Activated CD4-positive, alpha-beta T cell treated with anti-CD3 and anti-CD28 coated beads for 36 hours (primary cell): ENCODE measurements around the gene DIP2C. TPM values are rescaled to one million over a fixed set of nuclear protein-coding genes. Genes with fewer than 3 reads are reported as not detected.

ENCODE experiments used
- ATAC-seq: fragments of 200-7000 bp; cut with Tn5 transposase; one replicate; pipeline ENCODE4 v1.10.0; 2021; ENCODE audit warnings: mild to moderate bottlenecking, moderate library complexity
- CTCF ChIA-PET: fragments of 350-600 bp; sonication (Branson Sonifier 250); formaldehyde crosslinking; loops from one replicate; lab custom pipeline; 2021; ENCODE audit warnings: antibody characterized with exemption; lab: Charles Lee
- POLR2A ChIA-PET: fragments of 350-600 bp; sonication (Branson Sonifier 250); formaldehyde crosslinking; loops from one replicate; lab custom pipeline; 2021; ENCODE audit warnings: antibody characterized with exemption, inconsistent platforms; lab: Charles Lee
- DNase-seq: peaks from one replicate; pipeline ENCODE4 v3.0.0-alpha.2; 2020
- H3K27ac Mint-ChIP-seq: one replicate; pipeline ENCODE4 v1.8.0; 2021; ENCODE audit warnings: mixed read lengths
- H3K27me3 Mint-ChIP-seq: one replicate; pipeline ENCODE4 v1.8.0; 2021; ENCODE audit warnings: mixed read lengths
- H3K36me3 Mint-ChIP-seq: one replicate; pipeline ENCODE4 v1.8.0; 2021; ENCODE audit warnings: low read depth, mixed read lengths
- H3K4me1 Mint-ChIP-seq: one replicate; pipeline ENCODE4 v1.8.0; 2021; ENCODE audit warnings: mixed read lengths
- H3K4me3 Mint-ChIP-seq: one replicate; pipeline ENCODE4 v1.8.0; 2021; ENCODE audit warnings: mild to moderate bottlenecking, moderate library complexity, mixed read lengths
- H3K9me3 Mint-ChIP-seq: one replicate; pipeline ENCODE4 v1.8.0; 2021; ENCODE audit warnings: low read depth, mixed read lengths
- intact Hi-C, 2 experiments: fragments of 100-400 bp; cut with DNase I in 1 of 2; cut with micrococcal nuclease in 1 of 2; formaldehyde crosslinking; loops; one replicate each; pipeline versions ENCODE4 v1.14.2 to v1.15.1; 2022 to 2024; cut with DNase I, micrococcal nuclease
- total RNA-seq, 2 experiments: library from RNA; stranded (reverse); gene quantifications; one replicate each; pipeline ENCODE4 v1.2.3, GENCODE V29; 2021

Gene DIP2C
- total RNA-seq, 2 experiments from 2014 or later = 0.76 to 0.94 TPM

GRCh38 chr10:338171-339037 is 351.1 kb downstream of the DIP2C start:
- POLR2A ChIA-PET = no interaction called here
- no peak overlapping the region for H3K4me3 Mint-ChIP-seq
- ATAC-seq = no peak
- no peak for DNase-seq
- no peaks in the 10 kb centered on the region for H3K9me3 Mint-ChIP-seq
- CTCF ChIA-PET = no interaction called here
- peaks cover 12% of the 10 kb centered on the region for H3K4me1 Mint-ChIP-seq
- H3K27ac Mint-ChIP-seq = no peak overlapping the region
- H3K27me3 Mint-ChIP-seq = no peaks in the 10 kb centered on the region
- peaks cover 5% of the 10 kb centered on the region for H3K36me3 Mint-ChIP-seq
- intact Hi-C loops = no loop called here

DNA sequence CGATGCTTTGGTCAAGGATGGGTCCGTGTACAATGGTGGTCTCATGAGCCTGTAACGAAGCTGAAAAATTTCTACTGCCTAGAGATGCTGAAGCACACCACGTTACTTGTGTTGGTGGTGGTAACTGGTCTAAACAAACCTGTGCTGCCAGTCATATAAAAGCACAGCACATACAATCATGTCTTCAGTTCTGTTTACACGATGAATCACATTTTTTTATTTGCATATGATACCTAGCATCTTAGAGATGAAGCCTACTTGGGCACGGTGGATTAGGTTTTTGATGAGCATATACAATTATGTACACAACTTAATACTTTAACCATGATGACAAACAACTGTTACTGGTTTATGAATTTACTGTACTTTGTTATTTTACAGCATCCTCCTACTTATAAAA is 353.2 kb downstream of the DIP2C start:
- no peaks in the 10 kb centered on the region for H3K9me3 Mint-ChIP-seq
- DNase-seq = no peak
- peaks cover 5% of the 10 kb centered on the region for H3K36me3 Mint-ChIP-seq
- CTCF ChIA-PET = no interaction called here
- intact Hi-C loops = no loop called here
- peaks cover 26% of the 10 kb centered on the region for H3K4me1 Mint-ChIP-seq
- no peak for ATAC-seq
- POLR2A ChIA-PET = no interaction called here
- no peak overlapping the region for H3K4me3 Mint-ChIP-seq
- H3K27me3 Mint-ChIP-seq = no peaks in the 10 kb centered on the region
- no peak overlapping the region for H3K27ac Mint-ChIP-seq

DNA sequence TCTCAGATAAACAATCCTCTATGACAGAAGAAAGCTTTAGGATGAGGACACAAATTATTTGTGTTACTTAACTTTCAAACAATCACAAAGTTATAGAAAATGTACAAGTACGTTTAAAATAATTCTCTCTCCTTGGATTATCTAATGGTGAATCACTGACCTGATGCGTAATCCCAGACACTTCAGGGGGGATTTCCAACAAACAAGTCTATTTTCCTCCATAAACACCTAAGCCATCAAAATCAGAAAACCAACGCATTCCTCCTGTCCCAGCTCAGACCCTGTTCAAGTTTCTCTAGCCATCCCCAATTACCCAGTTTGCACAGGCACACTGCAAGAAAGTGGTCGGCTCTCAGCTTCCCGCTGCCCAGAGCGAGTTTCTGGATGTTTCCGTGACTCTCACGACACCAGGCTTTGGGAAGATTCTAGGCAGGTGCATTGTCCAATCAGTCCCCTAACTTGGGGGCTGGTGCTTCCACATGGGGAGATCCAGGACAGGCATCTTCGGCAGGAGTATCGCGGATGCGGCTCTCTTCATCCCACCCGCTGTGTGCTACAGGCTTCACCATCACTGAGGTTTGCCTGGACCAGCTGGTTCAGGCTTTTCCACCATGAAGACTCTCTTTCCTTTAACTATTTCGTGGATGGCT is 354.2 kb downstream of the DIP2C start:
- DNase-seq (no peak), ATAC-seq (no peak)
- ChIA-PET POLR2A (interaction anchor here (0.5 kb wide), 1 partner anchor 42 kb away, joined by 4 read pairs; no protein-coding TSS in a partner anchor), CTCF (no interaction called here)
- no peaks in the 10 kb centered on the region for H3K9me3 Mint-ChIP-seq
- peaks cover 28% of the 10 kb centered on the region for H3K4me1 Mint-ChIP-seq
- no peak overlapping the region for H3K27ac Mint-ChIP-seq
- intact Hi-C loops = no loop called here
- H3K36me3 Mint-ChIP-seq = peaks cover 5% of the 10 kb centered on the region
- H3K4me3 Mint-ChIP-seq = no peak overlapping the region
- no peaks in the 10 kb centered on the region for H3K27me3 Mint-ChIP-seq

DNA sequence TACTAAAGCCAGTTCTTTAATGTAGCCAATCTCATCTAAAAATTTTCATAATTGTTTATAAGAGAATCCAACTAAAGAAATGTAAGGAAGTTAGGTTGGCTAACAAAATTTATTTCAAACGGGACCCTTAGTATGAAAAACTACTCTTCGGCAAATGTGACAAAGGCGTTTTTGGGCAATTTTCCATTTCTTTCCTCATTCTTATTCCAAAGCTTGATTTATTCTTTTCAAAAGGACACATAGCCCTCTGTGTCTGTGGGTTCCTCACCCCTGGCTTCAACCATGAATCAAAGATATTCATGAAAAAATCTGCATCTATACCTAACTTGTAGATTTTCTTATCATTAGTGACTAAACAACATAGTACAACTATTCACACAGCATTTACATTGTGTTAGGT is 358.3 kb downstream of the DIP2C start:
- Mint-ChIP-seq H3K9me3 (no peaks in the 10 kb centered on the region), H3K27ac (no peak overlapping the region), H3K4me3 (no peak overlapping the region), H3K4me1 (peaks cover 36% of the 10 kb centered on the region), H3K36me3 (no peaks in the 10 kb centered on the region), H3K27me3 (no peaks in the 10 kb centered on the region)
- ChIA-PET CTCF (no interaction called here), POLR2A (no interaction called here)
- intact Hi-C loops = no loop called here
- ATAC-seq = no peak
- DNase-seq = no peak

DNA sequence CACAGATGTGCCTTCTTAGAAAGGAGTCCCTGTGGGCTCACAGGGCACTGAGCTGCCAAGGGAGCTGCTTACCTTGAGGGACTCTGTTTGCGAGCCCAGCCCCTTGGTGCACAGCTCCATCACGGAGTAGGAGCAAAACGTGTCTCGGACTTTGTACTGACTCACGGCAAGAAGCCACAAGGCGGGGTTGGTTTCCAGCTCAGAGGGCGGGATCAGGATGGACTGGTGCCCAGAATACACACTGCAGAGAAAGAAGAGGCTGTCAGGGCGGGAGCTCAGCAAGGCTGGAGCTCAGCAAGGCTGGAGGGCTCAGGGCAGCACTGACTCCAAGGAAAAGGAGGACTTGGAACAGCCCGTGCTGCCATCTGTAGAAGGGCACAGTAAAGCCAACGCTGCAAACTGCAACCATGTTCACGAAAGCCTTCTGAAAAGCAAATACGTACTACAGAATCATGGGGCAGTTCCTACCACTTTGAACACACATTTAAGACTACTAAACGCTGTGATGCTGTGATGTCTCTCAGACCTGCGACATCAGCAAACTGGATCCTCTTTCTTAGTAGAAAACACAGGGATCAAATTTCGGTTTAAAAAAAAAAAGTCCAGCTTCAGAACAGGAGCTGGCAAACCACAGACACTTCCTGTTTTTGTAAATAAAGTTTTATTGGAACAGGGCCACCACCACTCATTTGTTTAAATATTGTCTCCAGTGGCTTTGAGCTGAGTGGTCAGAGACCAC is 359.9 kb downstream of the DIP2C start:
- ATAC-seq (peak; percentile 77), DNase-seq (peak; percentile 67)
- H3K4me3 Mint-ChIP-seq = peak overlapping the region; percentile 42
- intact Hi-C loops = no loop called here
- ChIA-PET POLR2A (no interaction called here), CTCF (interaction anchor here (0.6 to 1.1 kb wide), 2 partner anchors 109 to 712 kb away, joined by 3 read pairs; no protein-coding TSS in a partner anchor)
- peaks cover 42% of the 10 kb centered on the region for H3K4me1 Mint-ChIP-seq
- peak overlapping the region; percentile 79 for H3K27ac Mint-ChIP-seq
- no peaks in the 10 kb centered on the region for H3K27me3 Mint-ChIP-seq
- H3K9me3 Mint-ChIP-seq = no peaks in the 10 kb centered on the region
- peaks cover 3% of the 10 kb centered on the region for H3K36me3 Mint-ChIP-seq

DNA sequence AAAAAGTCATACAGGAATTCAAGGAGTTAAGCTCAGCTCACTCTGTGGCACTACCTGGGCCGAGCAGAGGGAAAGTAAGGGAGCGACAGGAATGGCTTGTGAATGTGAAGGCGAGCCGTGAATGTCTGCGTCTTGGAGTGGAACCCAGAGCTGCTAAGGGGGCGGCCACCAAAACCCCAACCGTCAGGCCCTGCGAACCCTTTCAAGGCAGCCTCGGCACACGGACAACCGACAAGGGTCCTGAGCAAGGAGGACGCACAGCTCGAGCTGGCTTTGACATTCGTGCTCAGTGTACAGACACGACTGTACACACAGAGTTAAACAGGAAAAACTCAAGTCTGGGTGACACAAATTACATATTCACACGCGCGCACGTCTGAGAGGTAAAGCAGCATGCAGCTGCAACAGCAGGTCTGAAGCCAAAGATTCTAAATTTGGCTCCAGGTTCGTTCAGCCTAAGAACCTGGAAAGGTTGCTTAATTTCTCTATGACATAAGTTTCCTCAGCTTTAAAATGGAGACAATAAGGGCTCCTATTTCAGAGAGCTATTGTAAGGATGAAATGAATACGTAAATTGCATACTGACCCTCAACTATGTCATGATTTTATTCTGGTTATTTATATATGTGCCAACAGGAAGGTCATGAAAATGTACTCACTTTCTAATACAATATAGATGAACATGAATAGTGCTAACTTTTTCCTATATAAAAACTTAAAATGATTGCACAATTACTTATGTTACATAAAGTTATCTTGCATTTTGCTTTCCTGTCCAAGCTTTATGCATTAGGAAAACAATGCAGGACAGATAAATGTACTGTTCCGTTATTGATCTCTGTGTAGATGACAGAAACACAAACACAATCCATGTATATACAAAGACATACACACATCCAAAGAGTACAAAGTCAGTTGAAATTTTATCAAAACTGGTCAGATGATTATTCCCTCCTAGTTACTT is 361.3 kb downstream of the DIP2C start:
- Mint-ChIP-seq H3K27me3 (no peaks in the 10 kb centered on the region), H3K4me3 (no peak overlapping the region), H3K4me1 (peaks cover 41% of the 10 kb centered on the region), H3K36me3 (peaks cover 5% of the 10 kb centered on the region), H3K27ac (no peak overlapping the region), H3K9me3 (no peaks in the 10 kb centered on the region)
- DNase-seq (no peak), ATAC-seq (no peak)
- CTCF ChIA-PET = interaction anchor here (1.5 kb wide), 1 partner anchor 11 kb away, joined by 3 read pairs; no protein-coding TSS in a partner anchor
- POLR2A ChIA-PET = no interaction called here
- intact Hi-C loops = no loop called here

GRCh38 chr10:326894-327635 is 362.4 kb downstream of the DIP2C start:
- CTCF ChIA-PET = interaction anchor here (1.5 kb wide), 1 partner anchor 10 kb away, joined by 3 read pairs; no protein-coding TSS in a partner anchor
- Mint-ChIP-seq H3K4me1 (peaks cover 32% of the 10 kb centered on the region), H3K27ac (no peak overlapping the region), H3K36me3 (peaks cover 5% of the 10 kb centered on the region), H3K9me3 (no peaks in the 10 kb centered on the region), H3K4me3 (no peak overlapping the region), H3K27me3 (no peaks in the 10 kb centered on the region)
- intact Hi-C loops = no loop called here
- no peak for ATAC-seq
- no peak for DNase-seq
- POLR2A ChIA-PET = no interaction called here

GRCh38 chr10:326350-326749 is 363.1 kb downstream of the DIP2C start:
- no peak for DNase-seq
- intact Hi-C loops = no loop called here
- peaks cover 29% of the 10 kb centered on the region for H3K4me1 Mint-ChIP-seq
- H3K36me3 Mint-ChIP-seq = peaks cover 5% of the 10 kb centered on the region
- no peaks in the 10 kb centered on the region for H3K27me3 Mint-ChIP-seq
- no peak overlapping the region for H3K4me3 Mint-ChIP-seq
- no peak overlapping the region for H3K27ac Mint-ChIP-seq
- ChIA-PET CTCF (interaction anchor here (1.5 kb wide), 1 partner anchor 9 kb away, joined by 3 read pairs; no protein-coding TSS in a partner anchor), POLR2A (no interaction called here)
- ATAC-seq = no peak
- H3K9me3 Mint-ChIP-seq = no peaks in the 10 kb centered on the region

DNA sequence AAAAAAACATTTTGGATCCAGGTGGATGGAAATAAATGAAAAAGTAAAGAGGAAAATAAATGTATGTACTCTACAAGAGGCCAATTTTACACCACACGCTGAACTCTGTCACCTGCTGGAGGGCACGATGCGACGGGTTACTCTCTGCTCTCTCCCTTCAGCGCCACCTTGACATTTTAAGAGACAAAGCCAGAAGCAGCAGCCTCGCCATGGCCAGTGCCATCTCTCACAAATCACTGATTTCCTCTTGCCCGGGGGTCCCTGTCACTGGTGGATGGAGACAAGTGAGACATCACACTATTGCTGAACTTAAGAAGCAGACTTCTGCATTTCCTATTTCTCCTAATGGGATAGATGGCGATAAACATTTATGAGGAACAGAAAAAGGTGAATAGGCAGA is 364.2 kb downstream of the DIP2C start:
- DNase-seq (no peak), ATAC-seq (no peak)
- intact Hi-C loops = no loop called here
- peaks cover 5% of the 10 kb centered on the region for H3K36me3 Mint-ChIP-seq
- no peaks in the 10 kb centered on the region for H3K27me3 Mint-ChIP-seq
- CTCF ChIA-PET = no interaction called here
- H3K4me1 Mint-ChIP-seq = peaks cover 27% of the 10 kb centered on the region
- no peak overlapping the region for H3K27ac Mint-ChIP-seq
- no peak overlapping the region for H3K4me3 Mint-ChIP-seq
- POLR2A ChIA-PET = no interaction called here
- H3K9me3 Mint-ChIP-seq = no peaks in the 10 kb centered on the region

- CTCF ChIA-PET = no interaction called here
- Mint-ChIP-seq H3K36me3 (peaks cover 5% of the 10 kb centered on the region), H3K27ac (peak overlapping the region; percentile 76), H3K4me3 (no peak overlapping the region), H3K4me1 (peaks cover 22% of the 10 kb centered on the region), H3K9me3 (no peaks in the 10 kb centered on the region), H3K27me3 (no peaks in the 10 kb centered on the region)
- DNase-seq (peak; percentile 21), ATAC-seq (no peak)
- POLR2A ChIA-PET = no interaction called here
- intact Hi-C loops = no loop called here
Measured at GRCh38 chr10:324593-324992, 364.9 kb downstream of the DIP2C start.
